HTR-8/SVneo (cell line): ENCODE measurements around the gene RAD51C.

Experiments
- DNase-seq: peaks from one replicate; pipeline ENCODE4 v3.0.0; 2011; ENCODE audit warnings: low spot score, mixed read lengths; ENCODE audit not compliant: insufficient read length
- FAIRE-seq: peaks from 2 replicates; lab custom pipeline; 2011; peaks lifted over from hg19 to GRCh38; lab: Jason Lieb, UNC

The RAD51C gene

DNA sequence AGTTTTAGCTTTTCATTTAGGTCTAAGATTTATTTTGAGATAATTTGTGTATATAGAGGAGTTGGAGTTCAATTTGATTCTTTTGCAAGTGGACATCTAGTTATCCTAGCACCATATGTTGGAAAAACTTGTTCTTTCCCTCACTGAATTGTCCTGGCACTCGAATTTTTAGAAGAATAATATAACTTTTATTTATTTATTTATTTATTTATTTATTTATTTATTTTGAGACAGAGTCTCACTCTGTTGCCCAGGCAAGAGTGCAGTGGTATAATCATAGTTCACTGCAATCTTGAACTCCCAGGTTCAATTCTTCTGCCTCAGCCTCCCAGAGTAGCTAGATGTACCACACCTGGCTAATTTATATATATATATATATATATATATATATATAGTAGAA, 92.7 kb downstream of the RAD51C start:
- FAIRE-seq, result no peak
- no peak for DNase-seq
